GM04504 (cell line): ENCODE data around the gene AJUBA.

ENCODE experiments used
- DNase-seq: peaks from one replicate; pipeline ENCODE4 v3.0.0-alpha.2; 2012; ENCODE audit warnings: low read depth

Gene AJUBA

GRCh38 chr14:22935156-22935555 lies 47.2 kb downstream of the AJUBA start:
- no peak for DNase-seq

- no peak for DNase-seq
These were observed 50.2 kb downstream of the AJUBA start for GRCh38 chr14:22932146-22932545.

- DNase-seq = no peak
These were observed 52.4 kb downstream of the AJUBA start for GRCh38 chr14:22929961-22930364.

GRCh38 chr14:22929104-22929960 lies 53.0 kb downstream of the AJUBA start, which contains the start of gene PRMT5:
Gene PRMT5, minus strand, starts transcription at chr14:22929376. Its CDS starts 15 bp downstream, at chr14:22929361.
- peak; percentile 100 for DNase-seq

GRCh38 chr14:22928237-22929103 lies 53.9 kb downstream of the AJUBA start:
- no peak for DNase-seq

- no peak for DNase-seq
These were observed 56.0 kb downstream of the AJUBA start for GRCh38 chr14:22926316-22926715.

- DNase-seq = no peak
These were observed 56.8 kb downstream of the AJUBA start for GRCh38 chr14:22925513-22925912.

- no peak for DNase-seq
These were observed 58.6 kb downstream of the AJUBA start for GRCh38 chr14:22923746-22924145.

- DNase-seq = no peak
These were observed 60.1 kb downstream of the AJUBA start for GRCh38 chr14:22922294-22922693.
